ENCODE results near the gene FUZ.

GRCh38 chr19:49838885-49839588 is 25.9 kb upstream of the FUZ start:
- no peak for TF ChIP-seq FOXP2 (optimal IDR thresholded peaks at IDR 0.05; ENCODE audit: control extremely low read depth, extremely low read length, insufficient read depth)
- no peak for TF ChIP-seq EZH2 (IDR thresholded peaks at IDR 0.05)
